Activated T-cell treated with anti-CD3 and anti-CD28 coated beads for 24 hours (primary cell): ENCODE results near the gene DENND2C.
"Not testable (repeated sequence)": the region's sequence is repeated elsewhere in the genome, so short reads cannot be mapped to it uniquely, and the experiment has no call there.

Source experiments
- DNase-seq: peaks from one replicate; pipeline ENCODE4 v3.0.0-alpha.2; 2020; ENCODE audit warnings: low read depth

Gene DENND2C

GRCh38 chr1:114595602-114596001 is 74.2 kb downstream of the DENND2C start:
- DNase-seq, result no peak

GRCh38 chr1:114594046-114594445 is 75.8 kb downstream of the DENND2C start:
- no peak for DNase-seq

- DNase-seq, result no peak
Measured at GRCh38 chr1:114589122-114589521, 80.7 kb downstream of the DENND2C start.

- DNase-seq, result no peak
Measured at GRCh38 chr1:114588196-114588689, 81.6 kb downstream of the DENND2C start.

- DNase-seq, result no peak
Measured at GRCh38 chr1:114587203-114587991, 82.5 kb downstream of the DENND2C start.

- DNase-seq, result no peak
Measured at GRCh38 chr1:114586513-114587047, 83.3 kb downstream of the DENND2C start.

GRCh38 chr1:114585231-114585630 is 84.6 kb downstream of the DENND2C start:
- no peak for DNase-seq

- peak; percentile 94 for DNase-seq
Measured at GRCh38 chr1:114581335-114582287, 88.2 kb downstream of the DENND2C start, which contains the start of gene BCAS2. Gene BCAS2, minus strand, starts transcription at chr1:114581615. Its CDS starts 24 bp downstream, at chr1:114581591.

- no peak for DNase-seq
Measured at GRCh38 chr1:114574365-114574764, 95.5 kb downstream of the DENND2C start.

- DNase-seq, result no peak
Measured at GRCh38 chr1:114564141-114564540, 105.7 kb downstream of the DENND2C start.

- DNase-seq, result not testable (repeated sequence)
Measured at GRCh38 chr1:114562978-114563510, 106.8 kb downstream of the DENND2C start.

- DNase-seq, result no peak
Measured at GRCh38 chr1:114561333-114561732, 108.5 kb downstream of the DENND2C start.

GRCh38 chr1:114559356-114559755 is 110.5 kb downstream of the DENND2C start:
- DNase-seq, result no peak

GRCh38 chr1:114558544-114558943 is 111.3 kb downstream of the DENND2C start:
- no peak for DNase-seq

GRCh38 chr1:114554577-114554976 is 115.3 kb downstream of the DENND2C start:
- no peak for DNase-seq

GRCh38 chr1:114552106-114552639 is 117.7 kb downstream of the DENND2C start:
- no peak for DNase-seq

- no peak for DNase-seq
Measured at GRCh38 chr1:114551400-114551799, 118.4 kb downstream of the DENND2C start.

GRCh38 chr1:114550336-114550735 is 119.5 kb downstream of the DENND2C start:
- no peak for DNase-seq

GRCh38 chr1:114549137-114549536 is 120.7 kb downstream of the DENND2C start:
- no peak for DNase-seq

- no peak for DNase-seq
Measured at GRCh38 chr1:114547076-114547475, 122.8 kb downstream of the DENND2C start.

- DNase-seq, result no peak
Measured at GRCh38 chr1:114545796-114546195, 124.1 kb downstream of the DENND2C start.

- DNase-seq, result no peak
Measured at GRCh38 chr1:114545315-114545714, 124.5 kb downstream of the DENND2C start.
